Bronchial epithelial cell (primary cell): ENCODE results near the gene SLC16A3. TPM values are rescaled to one million over a fixed set of nuclear protein-coding genes. Genes with fewer than 3 reads are reported as not detected.

Experiments used
- DNase-seq: peaks from one replicate; pipeline ENCODE4 v3.0.0-alpha.2; 2010; ENCODE audit warnings: low read depth
- FAIRE-seq: peaks from 2 replicates; lab custom pipeline; 2011; peaks lifted over from hg19 to GRCh38; lab: Jason Lieb, UNC
- H3K27me3 ChIP-seq: 2 replicates; pipeline ENCODE4 v1.5.1; 2011; ENCODE audit warnings: low read length; ENCODE audit not compliant: control insufficient read depth, insufficient read depth
- H3K36me3 ChIP-seq: 2 replicates; pipeline ENCODE4 v1.5.1; 2011; ENCODE audit warnings: low read length; ENCODE audit not compliant: control insufficient read depth, insufficient read depth
- H3K4me3 ChIP-seq: 2 replicates; pipeline ENCODE4 v1.5.1; 2011; ENCODE audit warnings: mild to moderate bottlenecking, low read depth, low read length, control low read depth
- CTCF ChIP-seq: IDR thresholded peaks from 2 replicates; pipeline ENCODE4 v1.5.1; 2011; ENCODE audit warnings: mild to moderate bottlenecking, moderate library complexity, low read length, control low read depth, inconsistent platforms; ENCODE audit not compliant: insufficient read depth, severe bottlenecking
- total RNA-seq: library from RNA; depleted of rRNA; stranded (reverse); fragments of >200 nt; gene quantifications from 2 replicates; pipeline ENCODE4 v1.2.1, GENCODE V29; 2014

Gene SLC16A3
- total RNA-seq, 1 donor from 2014 or later, result 162 TPM

- peaks cover 16% of the 10 kb centered on the region for H3K36me3 ChIP-seq
- no peak overlapping the region for H3K4me3 ChIP-seq
- no peak for TF ChIP-seq CTCF
- H3K27me3 ChIP-seq, result no peaks in the 10 kb centered on the region
- DNase-seq, result no peak
- FAIRE-seq, result no peak
Measured at GRCh38 chr17:82195675-82196672, 32.9 kb upstream of the SLC16A3 start.

- peaks cover 13% of the 10 kb centered on the region for H3K36me3 ChIP-seq
- FAIRE-seq (no peak), DNase-seq (no peak)
- no peak overlapping the region for H3K4me3 ChIP-seq
- no peaks in the 10 kb centered on the region for H3K27me3 ChIP-seq
- TF ChIP-seq CTCF, result no peak
Measured at GRCh38 chr17:82198092-82198491, 30.8 kb upstream of the SLC16A3 start.

DNA sequence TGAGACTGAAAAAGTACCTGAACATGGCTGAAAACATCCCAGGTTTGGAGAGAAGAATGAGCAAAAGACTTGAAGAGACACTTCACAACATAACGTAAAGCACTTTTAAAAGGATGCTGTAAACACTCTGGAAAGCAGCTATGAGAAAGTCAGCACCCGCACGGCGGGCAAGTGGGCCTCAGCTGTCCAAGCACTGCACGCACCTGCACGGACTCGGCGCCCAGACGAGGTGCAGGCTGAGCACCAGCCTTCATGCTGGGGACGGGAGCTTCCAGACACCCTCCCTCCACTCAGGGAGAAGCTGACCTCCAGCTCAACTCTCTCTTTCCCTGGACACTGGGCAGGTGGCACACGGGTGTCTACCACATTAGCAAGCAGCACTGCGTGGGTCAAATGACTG lies 29.3 kb upstream of the SLC16A3 start:
- H3K4me3 ChIP-seq, result no peak overlapping the region
- no peaks in the 10 kb centered on the region for H3K27me3 ChIP-seq
- DNase-seq (no peak), FAIRE-seq (no peak)
- TF ChIP-seq CTCF, result no peak
- peaks cover 12% of the 10 kb centered on the region for H3K36me3 ChIP-seq

GRCh38 chr17:82200135-82200534 lies 28.7 kb upstream of the SLC16A3 start:
- DNase-seq, result no peak
- peaks cover 8% of the 10 kb centered on the region for H3K36me3 ChIP-seq
- no peak overlapping the region for H3K4me3 ChIP-seq
- H3K27me3 ChIP-seq, result no peaks in the 10 kb centered on the region
- no peak for TF ChIP-seq CTCF
- no peak for FAIRE-seq

- TF ChIP-seq CTCF, result no peak
- DNase-seq (no peak), FAIRE-seq (no peak)
- Histone ChIP-seq H3K36me3 (peaks cover 8% of the 10 kb centered on the region), H3K27me3 (no peaks in the 10 kb centered on the region), H3K4me3 (no peak overlapping the region)
Measured at GRCh38 chr17:82200743-82201497, 27.9 kb upstream of the SLC16A3 start.
